Measurements from ENCODE around the gene KIF23.

DNA sequence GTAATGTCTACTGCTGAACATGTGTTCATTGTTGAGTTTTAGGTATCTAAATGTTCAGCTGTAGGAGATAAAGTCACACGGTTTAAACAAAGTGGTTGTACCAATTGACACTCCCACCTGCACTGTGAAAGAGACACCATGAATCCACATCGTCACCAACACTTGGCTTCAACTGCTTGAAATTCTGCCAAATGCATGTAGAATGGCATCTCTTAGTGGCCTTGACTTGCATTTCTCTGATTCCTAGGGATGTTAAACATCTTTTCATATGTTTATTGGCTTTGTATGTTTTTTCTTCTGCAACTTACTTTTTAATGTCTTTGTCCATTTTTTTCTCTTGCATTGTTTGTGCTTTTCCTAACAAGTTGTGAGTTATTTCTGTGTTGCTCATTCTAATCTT lies 81.9 kb downstream of the KIF23 start:
- TF ChIP-seq CTCF (IDR thresholded peaks at IDR 0.05), result no peak
- no peak for TF ChIP-seq POLR2A (IDR thresholded peaks at IDR 0.05)
- no peak for TF ChIP-seq EP300 (IDR thresholded peaks at IDR 0.05)
